OCI-LY3 (cell line): Measurements from ENCODE around the gene IFNLR1.

Experiments used
- H2AFZ ChIP-seq: fragments of 200-600, 300-600 bp; shearing (Covaris generic); 2 replicates; pipeline ENCODE4 v1.6.0; 2014; ENCODE audit warnings: antibody characterized with exemption, low read depth, low read length
- H3K27ac ChIP-seq: fragments of 200-600, 300-600 bp; sonication (generic); 2 replicates; pipeline ENCODE4 v1.5.1; 2014; ENCODE audit warnings: mild to moderate bottlenecking, low read length, moderate library complexity, mixed read lengths
- H3K27me3 ChIP-seq: fragments of 200-600, 300-600 bp; sonication (generic); 2 replicates; pipeline ENCODE4 v1.6.1; 2014; ENCODE audit warnings: low read depth, low read length, mixed read lengths
- H3K36me3 ChIP-seq: fragments of 200-600, 300-600 bp; sonication (generic); replicated peaks from 2 replicates; pipeline ENCODE3; 2014; ENCODE audit warnings: low read depth, low read length, mixed read lengths
- H3K4me1 ChIP-seq: fragments of 300-600, 200-600 bp; sonication (generic); 2 replicates; pipeline ENCODE4 v1.6.1; 2014; ENCODE audit warnings: low read length, mixed read lengths
- H3K4me2 ChIP-seq: fragments of 200-600, 300-600 bp; sonication (generic); 2 replicates; pipeline ENCODE4 v1.6.1; 2014; ENCODE audit warnings: low read length, mixed read lengths
- H3K4me3 ChIP-seq: fragments of 300-600, 200-600 bp; sonication (generic); 2 replicates; pipeline ENCODE4 v1.5.1; 2014; ENCODE audit warnings: antibody characterized with exemption, mild to moderate bottlenecking, low read length, moderate library complexity
- H3K79me2 ChIP-seq: fragments of 300-600, 200-600 bp; shearing (Covaris generic); 2 replicates; pipeline ENCODE4 v1.6.1; 2014; ENCODE audit warnings: mild to moderate bottlenecking, low read length, mixed read lengths
- H3K9ac ChIP-seq: fragments of 300-600, 200-600 bp; shearing (Covaris generic); 2 replicates; pipeline ENCODE4 v1.6.0; 2014; ENCODE audit warnings: mild to moderate bottlenecking, low read length, moderate library complexity
- H3K9me3 ChIP-seq: fragments of 200-600, 300-600 bp; shearing (Covaris generic); 2 replicates; pipeline ENCODE4 v1.6.1; 2014; ENCODE audit warnings: low read length, mixed read lengths; ENCODE audit not compliant: insufficient read depth
- H4K20me1 ChIP-seq: fragments of 200-600, 300-600 bp; sonication (generic); 2 replicates; pipeline ENCODE4 v1.6.1; 2016; ENCODE audit warnings: low read length, mixed read lengths; ENCODE audit not compliant: insufficient read depth
- CTCF ChIP-seq: fragments of 200-600, 300-600 bp; sonication (generic); IDR thresholded peaks from 2 replicates; pipeline ENCODE4 v1.5.1; 2014; ENCODE audit warnings: antibody characterized with exemption, low read length, low read depth
- EZH2phosphoT487 ChIP-seq: fragments of 200-600 bp; shearing (Covaris generic); IDR thresholded peaks from 2 replicates; pipeline ENCODE4 v1.6.1; 2018; ENCODE audit warnings: antibody characterized with exemption, mixed run types, low read depth

Gene IFNLR1

GRCh38 chr1:24114753-24115152 is 72.3 kb downstream of the IFNLR1 start:
- H4K20me1 ChIP-seq = no peaks in the 10 kb centered on the region
- TF ChIP-seq EZH2phosphoT487 (no peak), CTCF (no peak)
- no peak overlapping the region for H2AFZ ChIP-seq
- H3K27ac ChIP-seq = no peak overlapping the region
- H3K9ac ChIP-seq = no peak overlapping the region
- H3K4me3 ChIP-seq = no peak overlapping the region
- no peak overlapping the region for H3K4me2 ChIP-seq
- H3K27me3 ChIP-seq = peaks cover 6% of the 10 kb centered on the region; the same call in 1 of the 2 replicates
- H3K9me3 ChIP-seq = no peaks in the 10 kb centered on the region
- H3K79me2 ChIP-seq = no peaks in the 10 kb centered on the region
- H3K36me3 ChIP-seq = no peaks in the 10 kb centered on the region
- H3K4me1 ChIP-seq = no peaks in the 10 kb centered on the region

DNA sequence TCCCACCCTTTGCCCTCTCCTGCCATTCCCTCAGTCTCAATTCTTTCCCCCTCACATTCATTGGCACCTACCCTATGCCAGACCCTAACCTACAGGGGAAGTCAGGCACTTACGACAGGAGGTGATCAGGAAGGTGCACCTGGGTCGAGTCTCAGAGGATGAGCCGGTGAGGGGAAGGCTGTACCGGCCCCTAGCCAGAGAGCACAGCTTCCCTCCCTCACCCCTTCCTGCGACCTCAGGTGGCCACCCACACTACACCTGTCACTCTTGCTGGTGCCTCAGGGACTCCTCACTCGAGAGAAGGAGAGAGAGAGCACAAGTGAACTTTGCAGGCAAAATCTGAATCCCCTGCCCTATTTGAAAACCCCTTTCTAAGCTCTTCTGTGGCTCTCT is 73.5 kb downstream of the IFNLR1 start:
- TF ChIP-seq CTCF = no peak
- no peak for TF ChIP-seq EZH2phosphoT487
- Histone ChIP-seq H3K9ac (no peak overlapping the region), H3K27ac (no peak overlapping the region), H4K20me1 (no peaks in the 10 kb centered on the region), H3K9me3 (no peaks in the 10 kb centered on the region), H2AFZ (no peak overlapping the region), H3K4me1 (no peaks in the 10 kb centered on the region), H3K27me3 (peaks cover 6% of the 10 kb centered on the region; the same call in 1 of the 2 replicates), H3K4me2 (no peak overlapping the region), H3K4me3 (no peak overlapping the region), H3K36me3 (no peaks in the 10 kb centered on the region), H3K79me2 (no peaks in the 10 kb centered on the region)

DNA sequence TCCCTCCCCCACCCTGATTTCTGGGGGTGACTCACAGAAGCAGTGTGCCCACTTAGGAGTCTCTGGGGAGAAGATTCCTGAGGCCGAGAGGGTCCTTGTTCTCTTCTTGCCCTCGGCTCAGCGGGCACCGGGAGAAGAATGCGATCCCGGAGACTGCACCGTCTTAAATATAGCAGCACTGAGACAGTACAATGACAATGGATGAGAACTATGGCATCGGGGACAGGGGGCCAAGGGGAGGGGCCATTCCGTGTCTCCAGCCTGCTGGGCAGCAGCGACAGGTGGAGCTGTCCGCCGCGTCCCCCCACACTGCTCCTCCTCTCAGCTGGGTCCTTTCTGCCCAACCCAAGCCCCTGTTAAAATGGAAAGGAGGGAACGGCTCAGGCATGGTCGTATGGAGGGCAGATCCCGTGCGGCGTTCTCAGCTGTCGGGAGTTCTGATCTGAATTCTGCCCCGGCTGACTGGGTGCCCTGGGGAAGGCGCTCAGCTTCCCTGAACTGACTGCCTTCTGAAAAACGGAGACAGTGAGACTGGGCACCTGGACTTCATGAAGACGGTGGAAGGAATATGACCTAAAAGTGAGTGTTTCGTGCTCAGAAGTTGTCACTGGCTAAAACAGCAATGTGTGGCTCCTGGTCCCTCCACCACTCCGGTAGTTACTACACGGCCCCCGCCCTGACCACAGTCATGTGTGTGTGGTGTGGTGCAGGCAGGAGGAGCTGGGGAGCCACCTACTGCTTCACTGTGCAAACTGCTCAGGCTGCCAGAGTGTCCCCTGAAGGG is 74.9 kb downstream of the IFNLR1 start, which contains the start of gene MYOM3:
Gene MYOM3 (minus strand): TSS at position 140 of the 784 bp plus-strand sequence. CDS start 3,499 bp downstream, outside the sequence.
- Histone ChIP-seq H4K20me1 (no peaks in the 10 kb centered on the region), H3K4me2 (peak within 1 kb of the TSS; percentile 39; the same call in 1 of the 2 replicates), H3K27ac (no peak within 1 kb of the TSS), H3K4me1 (no peaks in the 10 kb centered on the region), H3K79me2 (no peaks in the 10 kb centered on the region), H2AFZ (no peak within 1 kb of the TSS), H3K9me3 (no peaks in the 10 kb centered on the region), H3K4me3 (no peak within 1 kb of the TSS), H3K36me3 (no peaks in the 10 kb centered on the region), H3K9ac (no peak within 1 kb of the TSS), H3K27me3 (peaks cover 6% of the 10 kb centered on the region; the same call in 1 of the 2 replicates)
- no peak for TF ChIP-seq EZH2phosphoT487
- peak; percentile 42 for TF ChIP-seq CTCF

GRCh38 chr1:24111262-24111995 is 75.7 kb downstream of the IFNLR1 start:
- Histone ChIP-seq H4K20me1 (no peaks in the 10 kb centered on the region), H3K9me3 (no peaks in the 10 kb centered on the region), H3K27ac (no peak overlapping the region), H3K4me1 (no peaks in the 10 kb centered on the region), H2AFZ (no peak overlapping the region), H3K9ac (no peak overlapping the region), H3K27me3 (peaks cover 3% of the 10 kb centered on the region; the same call in 1 of the 2 replicates), H3K4me2 (no peak overlapping the region), H3K36me3 (no peaks in the 10 kb centered on the region), H3K79me2 (no peaks in the 10 kb centered on the region), H3K4me3 (no peak overlapping the region)
- TF ChIP-seq CTCF = no peak
- TF ChIP-seq EZH2phosphoT487 = no peak
